ENCODE data around the gene FAM3D.
A peak's percentile ranks its signal among the peaks of the same experiment; 100 is the strongest.

The FAM3D gene

DNA sequence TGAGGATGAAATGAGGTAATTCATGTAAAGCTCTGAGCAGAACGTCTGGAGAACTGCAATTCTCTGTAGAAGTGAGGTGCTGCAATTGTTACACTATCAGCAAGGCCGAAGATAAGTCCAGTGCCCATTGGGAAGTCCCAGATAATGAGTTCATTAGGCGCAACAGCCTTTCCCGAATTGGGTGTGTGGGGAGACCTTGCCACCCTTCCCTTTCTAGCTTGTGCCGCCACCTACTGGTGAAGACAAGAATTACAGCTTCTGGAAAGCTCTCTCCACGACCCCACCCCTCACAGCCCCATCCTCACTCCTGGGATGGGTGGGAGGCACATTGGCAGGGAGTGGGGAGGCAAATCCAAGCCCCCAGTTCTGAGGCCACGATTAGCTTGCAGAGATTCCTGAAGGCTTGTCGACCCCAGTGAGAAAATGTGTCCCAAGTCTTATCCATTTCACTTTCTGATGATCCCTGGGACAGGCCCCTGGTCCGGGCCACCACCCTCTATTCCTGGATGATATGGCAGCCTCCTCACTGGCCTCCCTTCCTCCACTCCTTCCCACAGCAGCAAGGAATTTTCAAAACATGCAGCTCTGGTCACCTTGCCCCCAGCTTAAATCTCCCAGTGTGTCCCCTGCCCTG is 36.4 kb downstream of the FAM3D start:
- TF ChIP-seq CTCF (conservative IDR thresholded peaks at IDR 0.05): peak; percentile 96
- peak overlapping the region; percentile 92 for H3K27ac ChIP-seq

GRCh38 chr3:58629629-58630028 is 36.9 kb downstream of the FAM3D start:
- peak overlapping the region; percentile 92 for H3K27ac ChIP-seq
- TF ChIP-seq CTCF (conservative IDR thresholded peaks at IDR 0.05): no peak

DNA sequence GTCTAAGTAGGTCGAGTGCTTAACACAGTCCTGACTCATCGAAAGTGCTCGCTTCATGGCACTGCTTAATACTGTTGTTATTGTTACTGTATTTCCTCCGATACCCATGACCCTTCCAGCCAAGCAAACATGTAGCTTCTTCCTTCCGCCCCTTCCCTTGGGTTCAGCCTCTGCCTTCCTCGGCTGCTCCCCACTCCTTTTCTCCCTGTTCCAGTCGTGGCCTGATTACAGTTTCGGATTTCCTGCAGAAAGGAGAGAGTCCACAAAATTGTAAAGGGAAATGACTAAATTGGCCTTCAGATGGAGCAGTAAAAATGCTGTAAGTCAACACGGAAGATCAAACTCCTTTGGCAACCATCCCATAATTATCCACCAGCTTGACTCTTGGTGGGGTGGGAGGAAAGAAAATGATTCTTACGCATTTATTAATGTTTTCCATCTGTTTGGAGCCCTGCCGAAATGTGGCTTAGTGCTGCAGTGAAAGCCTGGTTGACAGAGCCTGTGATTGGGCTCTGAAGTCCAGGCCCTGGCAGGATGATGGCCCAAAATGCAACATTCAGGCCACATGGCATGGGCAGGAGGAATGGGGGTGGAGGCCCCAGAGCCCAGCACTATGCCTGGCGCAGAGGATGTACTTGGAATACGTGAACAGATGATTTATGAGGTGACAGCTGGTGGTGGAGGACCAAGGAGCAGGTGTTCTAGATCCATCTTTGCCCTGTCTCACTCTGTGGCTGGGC is 37.6 kb downstream of the FAM3D start:
- TF ChIP-seq CTCF (conservative IDR thresholded peaks at IDR 0.05): no peak
- peak overlapping the region; percentile 92 for H3K27ac ChIP-seq

GRCh38 chr3:58627941-58628340 is 38.6 kb downstream of the FAM3D start:
- no peak for TF ChIP-seq CTCF (conservative IDR thresholded peaks at IDR 0.05)
- peak overlapping the region; percentile 92 for H3K27ac ChIP-seq

DNA sequence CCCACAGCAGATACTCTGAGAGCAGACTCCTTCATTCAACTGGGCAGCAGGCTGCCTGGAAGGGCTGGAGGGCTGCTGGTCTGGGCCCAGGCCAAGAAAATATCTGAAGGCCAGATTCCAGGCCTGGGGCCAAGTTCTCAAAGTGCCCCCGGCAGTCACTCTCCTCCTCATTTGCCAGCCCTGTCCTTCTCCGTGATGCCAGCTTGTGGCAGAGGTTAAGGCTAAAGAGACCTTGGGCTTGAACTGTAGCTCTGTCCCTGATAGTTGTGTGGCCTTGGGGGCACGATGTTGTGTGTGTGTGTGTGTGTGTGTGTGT is 39.0 kb downstream of the FAM3D start:
- no peak for TF ChIP-seq CTCF (conservative IDR thresholded peaks at IDR 0.05)
- peak overlapping the region; percentile 92 for H3K27ac ChIP-seq

DNA sequence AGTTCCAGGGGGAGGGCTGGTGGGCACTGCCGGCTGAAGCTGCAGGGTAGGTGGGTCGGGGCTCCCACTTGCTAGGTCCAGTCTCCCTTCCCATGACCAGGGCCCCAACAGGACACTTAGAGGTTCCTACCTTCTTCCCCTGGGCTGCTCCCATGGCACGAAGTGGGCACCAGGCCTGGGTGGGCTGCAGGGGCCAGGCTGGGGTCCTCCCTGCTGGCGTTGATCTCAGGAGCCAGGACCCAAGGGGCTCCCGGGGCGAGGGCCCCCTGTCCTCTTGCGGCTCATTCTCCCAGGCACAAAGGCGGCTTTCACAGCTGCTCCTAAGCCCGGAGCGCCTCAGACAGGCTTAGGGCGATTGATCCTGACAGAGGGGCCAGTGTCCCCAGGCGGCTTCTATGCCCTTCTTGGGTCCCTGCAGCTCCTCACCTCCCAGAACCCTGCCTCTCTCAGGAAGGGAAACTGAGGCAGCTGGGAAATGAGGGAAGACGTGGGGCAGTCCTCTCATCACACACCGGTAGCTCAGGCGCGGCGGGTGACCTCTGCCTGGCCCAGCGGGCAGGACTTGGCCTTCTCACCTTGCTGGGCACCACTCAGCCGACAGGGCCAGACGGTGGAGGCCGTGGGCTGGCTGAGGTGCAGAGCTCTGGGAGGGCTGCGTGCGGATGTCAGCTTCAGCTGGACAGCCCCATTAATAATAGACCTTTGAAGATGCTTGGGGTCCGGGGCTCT is 39.6 kb downstream of the FAM3D start:
- no peak for TF ChIP-seq CTCF (conservative IDR thresholded peaks at IDR 0.05)
- peak overlapping the region; percentile 92 for H3K27ac ChIP-seq

GRCh38 chr3:58625196-58625824 is 41.3 kb downstream of the FAM3D start:
- no peak for TF ChIP-seq CTCF (conservative IDR thresholded peaks at IDR 0.05)
- peak overlapping the region; percentile 92 for H3K27ac ChIP-seq
